ENCODE data around the gene CCDC6.

The CCDC6 gene

DNA sequence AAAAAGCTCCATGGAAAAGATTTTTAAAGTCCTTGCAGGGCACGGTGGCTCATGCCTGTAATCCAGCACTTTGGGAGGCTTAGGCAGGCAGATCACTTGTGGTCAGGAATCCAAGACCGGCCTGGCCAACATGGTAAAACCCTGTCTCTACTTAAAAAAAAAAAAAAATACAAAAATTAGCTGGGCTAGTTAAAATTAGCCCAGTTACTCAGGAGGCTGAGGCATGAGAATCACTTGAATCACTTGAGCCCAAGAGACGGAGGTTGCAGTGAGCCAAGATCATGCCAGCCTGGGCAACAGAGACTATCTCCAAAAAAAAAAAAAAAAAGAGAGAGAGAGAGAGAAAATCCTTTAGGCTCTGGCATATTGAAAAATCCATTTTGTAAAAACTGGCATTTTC is 61.9 kb downstream of the CCDC6 start:
- Histone ChIP-seq H3K9me3 (no peaks in the 10 kb centered on the region), H3K4me3 (no peak overlapping the region), H3K4me1 (no peaks in the 10 kb centered on the region; the same call in 1 of the 2 replicates), H3K36me3 (replicated peaks) (peaks cover 24% of the 10 kb centered on the region), H3K27me3 (ENCODE audit: low read depth) (no peaks in the 10 kb centered on the region)
- no peak for DNase-seq (ENCODE audit: low spot score in 2 of 2)
- in situ Hi-C loops (cut with MboI; ENCODE audit: low sequenced_read_pairs), result loop anchor here (25.0 kb wide), 1 partner anchor 193 kb away; no protein-coding TSS in a partner anchor

DNA sequence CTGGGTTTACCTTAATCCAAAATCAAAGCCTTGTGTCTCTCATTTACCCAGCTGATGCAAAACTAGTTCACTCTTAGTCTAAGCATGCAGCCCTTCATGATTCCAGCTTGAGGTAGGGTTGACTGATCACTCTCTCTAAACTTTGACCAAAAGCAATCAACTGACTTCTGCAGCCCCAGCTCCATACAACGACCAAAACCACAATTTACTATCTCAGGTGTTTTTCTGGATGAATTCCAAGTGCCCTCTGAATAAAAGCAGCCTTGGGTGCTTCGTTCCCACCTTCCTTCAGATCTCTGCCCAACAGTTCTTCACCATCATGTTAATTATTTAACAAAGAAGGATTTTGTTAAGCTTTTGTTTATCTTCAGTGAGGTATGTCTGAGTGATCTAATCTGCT is 62.6 kb downstream of the CCDC6 start:
- Histone ChIP-seq H3K27me3 (ENCODE audit: low read depth) (no peaks in the 10 kb centered on the region), H3K9me3 (no peaks in the 10 kb centered on the region), H3K36me3 (replicated peaks) (peaks cover 17% of the 10 kb centered on the region), H3K4me3 (no peak overlapping the region), H3K4me1 (no peaks in the 10 kb centered on the region; the same call in 1 of the 2 replicates)
- no peak for DNase-seq (ENCODE audit: low spot score in 2 of 2)
- in situ Hi-C loops (cut with MboI; ENCODE audit: low sequenced_read_pairs), result loop anchor here (25.0 kb wide), 1 partner anchor 194 kb away; no protein-coding TSS in a partner anchor

DNA sequence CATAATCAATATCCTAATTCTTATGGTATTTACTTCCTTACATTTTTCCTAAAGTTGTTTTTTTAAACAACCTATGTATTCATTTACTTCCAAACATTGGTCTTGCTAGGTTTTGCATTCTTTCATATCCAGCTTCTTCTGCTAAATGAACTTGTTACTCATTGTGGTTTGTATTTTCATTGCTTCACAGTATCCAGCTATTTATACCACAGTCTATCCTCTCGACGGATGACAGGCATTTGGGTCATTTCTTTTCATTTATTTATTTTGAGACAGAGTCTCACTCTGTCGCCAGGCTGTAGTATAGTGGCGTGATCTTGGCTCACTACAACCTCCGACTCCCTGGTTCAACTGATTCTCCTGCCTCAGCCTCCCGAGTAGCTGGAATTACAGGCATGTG is 66.8 kb downstream of the CCDC6 start:
- H3K9me3 ChIP-seq, result no peaks in the 10 kb centered on the region
- no peaks in the 10 kb centered on the region; the same call in 1 of the 2 replicates for H3K4me1 ChIP-seq
- in situ Hi-C loops (cut with MboI; ENCODE audit: low sequenced_read_pairs), result loop anchor here (25.0 kb wide), 1 partner anchor 198 kb away; no protein-coding TSS in a partner anchor
- no peaks in the 10 kb centered on the region for H3K36me3 ChIP-seq (replicated peaks)
- DNase-seq (ENCODE audit: low spot score in 2 of 2), result no peak
- H3K4me3 ChIP-seq, result no peak overlapping the region
- H3K27me3 ChIP-seq (ENCODE audit: low read depth), result no peaks in the 10 kb centered on the region

DNA sequence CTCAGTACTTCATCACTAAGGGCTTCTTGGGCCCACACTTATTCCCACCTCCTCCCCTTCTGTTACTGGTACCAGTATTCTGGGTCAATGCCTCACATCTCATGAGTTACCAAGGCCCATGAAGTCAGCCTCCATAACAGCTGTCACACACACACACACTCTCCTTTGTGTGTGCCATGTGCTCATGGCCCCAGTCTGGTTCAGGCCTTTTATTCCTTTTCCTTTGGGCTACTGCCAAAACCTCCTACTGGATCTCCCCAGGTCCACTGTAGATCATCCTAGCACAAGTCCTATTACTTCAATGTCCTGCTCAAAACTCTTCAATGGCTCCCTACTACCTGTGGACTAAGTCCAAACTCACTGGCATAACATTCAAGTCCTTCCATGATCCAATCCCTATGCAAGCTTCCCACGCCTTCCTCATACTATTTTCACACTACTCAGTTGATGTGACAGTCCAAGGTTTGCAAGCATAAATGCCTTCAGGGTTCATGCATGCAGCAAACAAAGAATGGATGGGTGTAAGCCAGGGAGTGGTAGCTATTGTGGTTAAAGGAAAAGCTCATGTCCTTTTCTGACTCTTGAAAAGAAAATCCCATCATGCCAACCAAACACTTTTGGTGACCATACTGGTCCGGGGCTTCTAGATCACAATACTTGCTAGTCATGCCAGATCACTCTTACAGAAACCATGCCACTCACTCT is 68.1 kb downstream of the CCDC6 start:
- Histone ChIP-seq H3K9me3 (no peaks in the 10 kb centered on the region), H3K36me3 (replicated peaks) (no peaks in the 10 kb centered on the region), H3K4me3 (no peak overlapping the region), H3K4me1 (no peaks in the 10 kb centered on the region), H3K27me3 (ENCODE audit: low read depth) (no peaks in the 10 kb centered on the region)
- DNase-seq (ENCODE audit: low spot score in 2 of 2), result no peak
- in situ Hi-C loops (cut with MboI; ENCODE audit: low sequenced_read_pairs), result loop anchor here (25.0 kb wide), 1 partner anchor 199 kb away; no protein-coding TSS in a partner anchor

DNA sequence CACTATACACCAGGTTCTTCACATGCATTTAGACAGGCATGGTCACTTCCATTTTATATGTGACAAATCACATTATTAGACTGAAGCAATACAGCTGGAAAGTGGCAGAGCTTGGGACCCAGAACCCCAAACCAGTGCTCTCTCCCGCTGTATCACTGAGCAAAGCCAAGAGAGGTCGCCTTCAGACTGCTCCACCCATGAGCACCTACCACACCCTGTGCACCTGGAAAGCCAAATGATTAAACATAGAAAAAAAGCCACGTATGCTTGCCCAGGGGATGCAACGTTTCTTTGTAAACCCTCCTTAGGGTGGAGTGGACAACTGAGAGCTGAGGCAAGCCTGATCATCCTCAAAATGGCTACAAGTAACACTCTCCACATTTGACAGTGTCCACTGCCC is 72.5 kb downstream of the CCDC6 start:
- Histone ChIP-seq H3K36me3 (replicated peaks) (peaks cover 10% of the 10 kb centered on the region), H3K4me3 (no peak overlapping the region), H3K27me3 (ENCODE audit: low read depth) (no peaks in the 10 kb centered on the region), H3K9me3 (no peaks in the 10 kb centered on the region), H3K4me1 (no peaks in the 10 kb centered on the region)
- in situ Hi-C loops (cut with MboI; ENCODE audit: low sequenced_read_pairs), result loop anchor here (25.0 kb wide), 1 partner anchor 203 kb away; no protein-coding TSS in a partner anchor
- no peak for DNase-seq (ENCODE audit: low spot score in 2 of 2)

DNA sequence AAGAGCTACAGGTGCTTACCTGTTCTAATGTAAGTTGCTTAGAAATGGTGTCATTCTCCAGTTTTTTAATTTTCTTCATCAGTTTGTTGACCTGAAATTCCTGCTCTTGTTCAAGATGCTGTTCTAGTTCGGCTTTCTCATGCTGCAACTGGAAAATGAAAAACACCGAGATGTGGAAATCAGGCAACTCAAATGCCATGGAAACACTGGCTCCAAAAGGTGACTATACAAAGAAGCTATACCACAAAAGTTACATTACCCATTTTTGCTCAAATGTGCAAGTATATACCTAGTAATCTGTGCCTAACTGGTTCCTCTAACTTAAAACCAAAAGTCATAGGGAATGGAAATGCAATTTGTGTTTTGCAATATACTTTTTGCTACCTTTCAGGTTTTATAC is 73.8 kb downstream of the CCDC6 start:
- Histone ChIP-seq H3K4me1 (peaks cover 4% of the 10 kb centered on the region; the same call in 1 of the 2 replicates), H3K9me3 (no peaks in the 10 kb centered on the region), H3K36me3 (replicated peaks) (peaks cover 10% of the 10 kb centered on the region), H3K4me3 (no peak overlapping the region), H3K27me3 (ENCODE audit: low read depth) (no peaks in the 10 kb centered on the region)
- in situ Hi-C loops (cut with MboI; ENCODE audit: low sequenced_read_pairs), result loop anchor here (25.0 kb wide), 1 partner anchor 205 kb away; no protein-coding TSS in a partner anchor
- no peak for DNase-seq (ENCODE audit: low spot score in 2 of 2)

DNA sequence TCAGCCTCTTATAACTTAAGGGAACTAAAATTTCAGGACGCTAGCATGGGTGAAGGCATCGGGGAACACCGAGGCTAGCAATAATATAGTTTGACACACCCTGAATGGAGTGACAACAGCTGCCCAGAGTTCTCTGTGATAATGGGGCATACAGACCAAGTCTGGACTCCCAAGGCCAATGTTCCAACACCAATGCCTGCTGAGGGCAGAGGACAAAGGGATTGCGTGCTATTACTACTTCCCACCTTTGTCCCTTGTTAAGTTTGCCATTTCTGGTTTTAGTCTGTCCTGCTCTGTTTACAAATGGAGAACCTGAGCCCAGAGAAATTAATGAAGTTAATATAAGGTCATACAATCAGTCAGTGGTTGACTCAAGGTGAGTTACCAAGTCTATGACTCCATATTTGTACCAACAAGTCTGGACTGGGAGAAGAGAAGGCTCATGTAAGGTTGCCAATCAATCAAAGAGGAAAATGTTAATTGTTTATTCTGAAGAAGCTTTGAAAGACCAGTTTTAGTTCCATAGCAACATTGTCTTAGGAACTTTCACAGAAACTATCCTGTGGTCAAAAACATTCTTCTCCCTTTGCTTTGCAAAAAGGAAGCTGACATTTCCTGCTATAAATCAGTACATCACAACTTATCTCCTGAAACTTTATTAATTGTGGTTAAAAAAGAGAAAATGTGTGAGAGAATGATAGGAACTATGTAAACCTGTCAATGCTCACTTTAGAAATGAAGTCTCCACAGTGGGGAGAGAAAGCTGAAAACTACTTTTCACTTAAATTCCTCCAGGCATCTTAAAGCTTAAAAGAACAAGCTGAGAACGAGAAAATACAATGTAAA is 74.5 kb downstream of the CCDC6 start:
- Histone ChIP-seq H3K4me1 (peaks cover 10% of the 10 kb centered on the region; the same call in 1 of the 2 replicates), H3K9me3 (no peaks in the 10 kb centered on the region), H3K27me3 (ENCODE audit: low read depth) (no peaks in the 10 kb centered on the region), H3K4me3 (no peak overlapping the region), H3K36me3 (replicated peaks) (peaks cover 10% of the 10 kb centered on the region)
- in situ Hi-C loops (cut with MboI; ENCODE audit: low sequenced_read_pairs), result loop anchor here (25.0 kb wide), 1 partner anchor 205 kb away; no protein-coding TSS in a partner anchor
- DNase-seq (ENCODE audit: low spot score in 2 of 2), result no peak

DNA sequence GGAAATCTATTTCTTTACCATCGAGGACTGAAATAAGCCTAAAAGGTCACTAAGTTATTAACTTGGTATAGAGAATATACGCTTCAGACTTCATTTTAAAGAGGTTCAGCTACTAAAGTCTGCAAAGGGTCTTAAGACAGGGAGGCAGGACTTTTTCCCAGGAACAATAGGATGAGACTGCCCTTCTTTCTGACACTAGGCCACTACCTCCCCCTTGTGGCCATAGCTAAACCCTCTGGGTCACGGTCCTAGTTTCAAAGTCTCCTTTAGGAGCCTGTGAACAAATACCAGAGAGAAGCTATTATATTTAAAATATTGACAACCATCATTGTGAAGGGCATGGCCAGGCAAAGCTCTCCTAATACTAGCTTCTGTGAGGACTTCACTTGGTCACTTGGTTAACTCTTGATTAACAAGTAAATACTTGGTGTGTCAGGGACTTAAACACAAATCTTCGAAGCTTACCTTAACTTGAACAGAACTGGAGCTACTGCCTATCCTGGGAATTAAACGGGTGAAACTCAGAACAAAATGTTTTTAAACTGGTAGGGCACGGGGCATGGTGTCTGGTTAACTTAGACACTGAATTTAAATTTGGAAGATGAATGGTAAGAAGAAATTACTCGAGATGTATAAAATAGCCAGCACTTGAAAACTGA is 75.6 kb downstream of the CCDC6 start:
- H3K4me3 ChIP-seq, result no peak overlapping the region
- peak; percentile 55 to 75 for DNase-seq (ENCODE audit: low spot score in 2 of 2)
- in situ Hi-C loops (cut with MboI; ENCODE audit: low sequenced_read_pairs), result loop anchor here (25.0 kb wide), 1 partner anchor 207 kb away; no protein-coding TSS in a partner anchor
- peaks cover 13% of the 10 kb centered on the region; the same call in 1 of the 2 replicates for H3K4me1 ChIP-seq
- no peaks in the 10 kb centered on the region for H3K27me3 ChIP-seq (ENCODE audit: low read depth)
- H3K36me3 ChIP-seq (replicated peaks), result peaks cover 10% of the 10 kb centered on the region
- no peaks in the 10 kb centered on the region for H3K9me3 ChIP-seq

DNA sequence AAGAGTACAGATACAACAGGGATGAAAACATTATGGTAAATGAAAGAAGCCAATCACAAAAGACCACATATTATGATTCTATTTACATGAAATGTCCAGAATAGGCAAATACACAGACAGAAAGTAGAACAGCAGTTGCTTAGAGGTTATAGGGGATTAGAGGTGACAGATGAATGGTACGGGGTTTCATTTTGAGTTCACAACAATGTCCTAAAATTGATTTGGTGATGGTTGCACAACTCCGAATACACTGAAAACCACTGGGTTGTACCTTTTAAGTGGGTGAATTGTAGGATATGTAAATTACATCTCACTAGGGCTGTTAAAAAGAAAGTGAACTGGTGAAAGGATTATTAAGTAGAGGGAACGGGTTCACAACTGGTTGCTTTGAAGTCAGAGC is 76.8 kb downstream of the CCDC6 start:
- peaks cover 10% of the 10 kb centered on the region for H3K36me3 ChIP-seq (replicated peaks)
- in situ Hi-C loops (cut with MboI; ENCODE audit: low sequenced_read_pairs), result loop anchor here (25.0 kb wide), 1 partner anchor 208 kb away; no protein-coding TSS in a partner anchor
- no peak for DNase-seq (ENCODE audit: low spot score in 2 of 2)
- H3K9me3 ChIP-seq, result no peaks in the 10 kb centered on the region
- peaks cover 17% of the 10 kb centered on the region for H3K4me1 ChIP-seq
- H3K4me3 ChIP-seq, result no peak overlapping the region
- H3K27me3 ChIP-seq (ENCODE audit: low read depth), result no peaks in the 10 kb centered on the region

DNA sequence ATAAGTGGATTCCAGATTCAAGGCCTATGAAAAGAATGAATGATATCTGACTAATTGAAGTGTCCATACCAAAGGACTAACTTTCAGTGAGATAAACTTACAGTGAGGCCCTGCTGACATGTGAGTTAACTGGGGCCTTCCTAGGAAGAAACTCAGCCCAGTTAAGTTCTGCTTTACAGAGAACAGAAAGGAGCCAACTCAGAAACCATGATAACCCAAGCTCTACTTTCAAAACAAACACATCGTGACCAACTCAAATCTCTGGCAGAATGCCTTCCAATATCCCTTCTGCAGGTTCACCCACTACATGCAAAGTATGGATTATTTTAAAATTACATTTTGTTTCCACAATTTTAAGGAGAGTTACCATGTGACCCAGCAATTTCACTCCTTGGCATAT is 77.3 kb downstream of the CCDC6 start:
- Histone ChIP-seq H3K36me3 (replicated peaks) (peaks cover 10% of the 10 kb centered on the region), H3K9me3 (no peaks in the 10 kb centered on the region), H3K4me3 (no peak overlapping the region), H3K27me3 (ENCODE audit: low read depth) (no peaks in the 10 kb centered on the region), H3K4me1 (peaks cover 17% of the 10 kb centered on the region)
- in situ Hi-C loops (cut with MboI; ENCODE audit: low sequenced_read_pairs), result loop anchor here (25.0 kb wide), 1 partner anchor 208 kb away; no protein-coding TSS in a partner anchor
- no peak for DNase-seq (ENCODE audit: low spot score in 2 of 2)

DNA sequence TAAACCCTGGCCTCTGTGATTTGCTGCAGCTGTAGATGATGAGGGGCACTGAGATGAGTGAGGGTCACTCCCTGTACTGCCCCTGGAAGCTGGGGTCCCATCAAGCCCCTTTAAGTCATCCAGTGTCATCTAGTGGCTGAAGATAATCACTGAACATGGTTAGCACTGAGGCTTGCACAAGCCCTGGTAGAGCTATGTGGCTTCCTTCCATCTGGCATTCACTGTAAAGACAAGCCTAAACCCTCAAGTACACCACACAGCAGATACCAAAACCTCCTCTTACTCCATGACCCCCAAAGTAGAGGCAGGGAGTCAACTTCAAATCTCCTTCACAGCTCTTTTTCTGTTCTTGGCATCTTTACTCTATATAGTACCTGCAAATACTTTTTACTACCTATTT is 80.4 kb downstream of the CCDC6 start:
- no peak for DNase-seq (ENCODE audit: low spot score in 2 of 2)
- H3K9me3 ChIP-seq, result no peaks in the 10 kb centered on the region
- H3K36me3 ChIP-seq (replicated peaks), result peaks cover 7% of the 10 kb centered on the region
- H3K4me3 ChIP-seq, result no peak overlapping the region
- H3K27me3 ChIP-seq (ENCODE audit: low read depth), result no peaks in the 10 kb centered on the region
- peaks cover 17% of the 10 kb centered on the region for H3K4me1 ChIP-seq
- in situ Hi-C loops (cut with MboI; ENCODE audit: low sequenced_read_pairs), result loop anchor here (25.0 kb wide), 1 partner anchor 211 kb away; no protein-coding TSS in a partner anchor

DNA sequence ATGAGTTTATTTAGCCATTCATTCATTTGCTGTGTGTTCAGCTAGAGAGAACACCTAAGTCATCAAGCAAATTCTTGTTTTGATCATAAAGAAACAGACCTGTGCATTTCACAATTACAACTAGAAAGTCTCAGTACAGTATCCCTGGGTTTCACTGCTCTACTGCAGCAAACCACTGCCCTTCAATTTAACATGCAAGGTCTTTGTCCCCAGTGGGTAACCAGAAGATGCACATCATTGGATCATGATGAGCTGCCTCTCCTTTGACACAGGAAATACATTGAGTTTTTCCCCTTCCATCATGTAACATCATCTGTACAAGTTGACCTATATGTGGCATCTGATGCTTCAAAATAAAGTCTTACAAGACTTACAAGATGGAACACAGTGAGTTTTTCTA is 82.6 kb downstream of the CCDC6 start:
- Histone ChIP-seq H3K27me3 (ENCODE audit: low read depth) (no peaks in the 10 kb centered on the region), H3K36me3 (replicated peaks) (no peaks in the 10 kb centered on the region), H3K9me3 (no peaks in the 10 kb centered on the region), H3K4me3 (no peak overlapping the region), H3K4me1 (peaks cover 17% of the 10 kb centered on the region)
- no peak for DNase-seq (ENCODE audit: low spot score in 2 of 2)
- in situ Hi-C loops (cut with MboI; ENCODE audit: low sequenced_read_pairs), result loop anchor here (25.0 kb wide), 2 partner anchors 586 to 861 kb away; no protein-coding TSS in a partner anchor

DNA sequence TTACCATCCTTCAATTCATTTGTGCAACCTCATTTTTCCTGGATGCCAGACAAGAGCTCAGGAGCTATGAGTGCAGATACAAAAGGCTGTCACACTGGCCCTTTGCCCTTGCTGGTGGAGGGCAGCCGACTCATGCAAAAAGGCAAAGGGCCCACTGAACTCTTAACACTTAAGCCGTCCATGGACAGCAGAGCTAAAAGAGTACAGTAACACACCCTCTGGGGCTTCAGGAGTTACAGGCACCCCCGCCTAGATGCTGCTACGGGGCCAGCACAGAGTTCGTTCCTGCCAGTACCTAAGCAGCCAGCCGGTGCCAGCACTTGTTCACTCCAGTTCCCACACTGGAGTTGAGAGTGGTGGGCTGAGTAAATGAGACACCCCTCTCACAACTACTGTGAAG is 83.2 kb downstream of the CCDC6 start:
- in situ Hi-C loops (cut with MboI; ENCODE audit: low sequenced_read_pairs), result loop anchor here (25.0 kb wide), 2 partner anchors 586 to 861 kb away; no protein-coding TSS in a partner anchor
- no peaks in the 10 kb centered on the region for H3K36me3 ChIP-seq (replicated peaks)
- DNase-seq (ENCODE audit: low spot score in 2 of 2), result no peak
- peaks cover 17% of the 10 kb centered on the region for H3K4me1 ChIP-seq
- no peak overlapping the region for H3K4me3 ChIP-seq
- H3K27me3 ChIP-seq (ENCODE audit: low read depth), result no peaks in the 10 kb centered on the region
- H3K9me3 ChIP-seq, result no peaks in the 10 kb centered on the region
